IgD-negative memory B cell (primary cell): ENCODE measurements around the gene CDC42. TPM values are rescaled to one million over a fixed set of nuclear protein-coding genes. Genes with fewer than 3 reads are reported as not detected.
A peak's percentile ranks its signal among the peaks of the same experiment; 100 is the strongest.
"Not testable (repeated sequence)": the region's sequence is repeated elsewhere in the genome, so short reads cannot be mapped to it uniquely, and the experiment has no call there.

Experiments
- H3K27ac Mint-ChIP-seq, 3 donors: one replicate each; pipeline ENCODE4 v1.8.0; 2020 to 2022; ENCODE audit warnings: mild to moderate bottlenecking in 3 of 3, mixed read lengths in 3 of 3, moderate library complexity in 1 of 3
- H3K27me3 Mint-ChIP-seq: one replicate; pipeline ENCODE4 v1.8.0; 2021; ENCODE audit warnings: mixed read lengths
- H3K36me3 Mint-ChIP-seq: one replicate; pipeline ENCODE4 v1.8.0; 2020; ENCODE audit warnings: mild to moderate bottlenecking, mixed read lengths
- H3K4me1 Mint-ChIP-seq, 3 donors: one replicate each; pipeline ENCODE4 v1.8.0; 2020 to 2022; ENCODE audit warnings: mixed read lengths in 3 of 3, mild to moderate bottlenecking in 1 of 3
- H3K4me3 Mint-ChIP-seq, 4 donors: one replicate each; pipeline ENCODE4 v1.8.0; 2020 to 2022; ENCODE audit warnings: mild to moderate bottlenecking in 4 of 4, mixed read lengths in 4 of 4, moderate library complexity in 3 of 4
- H3K9me3 Mint-ChIP-seq, 3 donors: one replicate each; pipeline ENCODE4 v1.8.0; 2020 to 2021; ENCODE audit warnings: mixed read lengths in 3 of 3, mild to moderate bottlenecking in 1 of 3
- polyA plus RNA-seq: library from polyadenylated mRNA; unstranded; fragments of 300-500 nt; fragmentation: Illumina TruSeq; gene quantifications from one replicate; pipeline ENCODE4 v1.2.3, GENCODE V29; 2021

Gene CDC42
- polyA plus RNA-seq: 268 TPM

DNA sequence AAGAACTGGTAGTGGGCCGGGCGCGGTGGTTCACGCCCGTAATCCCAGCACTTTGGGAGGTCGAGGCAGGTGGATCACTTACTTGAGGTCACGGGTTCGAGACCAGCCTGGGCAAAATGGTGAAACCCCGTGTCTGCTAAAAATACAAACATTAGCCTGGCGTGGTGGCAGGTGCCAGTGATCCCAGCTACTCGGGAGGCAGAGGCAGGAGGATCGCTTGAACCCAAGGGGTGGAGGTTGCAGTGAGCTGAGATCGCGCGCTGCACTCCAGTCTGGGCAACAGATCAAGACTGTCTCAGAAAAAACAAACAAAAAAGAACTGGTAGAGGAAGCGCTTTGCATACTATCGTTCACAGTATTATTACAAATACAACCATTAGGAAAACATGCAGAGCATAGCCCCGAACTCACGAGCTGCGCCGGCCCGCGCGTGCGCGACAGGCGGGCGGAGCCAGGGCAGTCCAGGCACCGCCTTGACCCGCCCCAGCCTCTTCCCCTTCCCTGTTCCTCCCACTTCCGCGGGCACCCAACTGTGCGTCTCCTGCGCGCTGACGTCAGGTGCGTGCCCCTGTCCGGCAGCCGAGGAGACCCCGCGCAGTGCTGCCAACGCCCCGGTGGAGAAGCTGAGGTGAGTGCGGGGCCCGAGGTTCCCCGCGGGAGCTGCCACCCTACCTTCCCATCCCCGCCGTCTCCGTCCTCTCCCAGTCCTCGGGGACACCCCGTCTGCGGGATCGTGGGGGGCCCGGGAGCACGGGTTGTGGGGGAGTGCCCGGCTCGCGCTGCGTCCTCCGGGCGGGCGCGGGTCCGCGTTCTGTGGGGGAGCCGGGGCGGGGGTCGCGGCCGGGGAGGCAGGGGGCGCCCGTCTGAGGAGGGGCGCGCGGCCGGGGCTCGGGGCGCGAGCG lies at the start of gene CDC42:
Gene CDC42, plus strand, starts transcription at position 595 of the 902 bp plus-strand sequence. CDS start 25,770 bp downstream, outside the sequence.
- Mint-ChIP-seq H3K4me3 (peak within 1 kb of the TSS; percentile 89 to 99 (median 96)), H3K27ac (peak within 1 kb of the TSS; percentile 96 to 97 (median 96)), H3K27me3 (no peaks in the 10 kb centered on the region), H3K36me3 (peaks cover 8% of the 10 kb centered on the region), H3K9me3 (no peaks in the 10 kb centered on the region), H3K4me1 (peaks cover 23 to 39% (median 36%) of the 10 kb centered on the region in 3 donors)

DNA sequence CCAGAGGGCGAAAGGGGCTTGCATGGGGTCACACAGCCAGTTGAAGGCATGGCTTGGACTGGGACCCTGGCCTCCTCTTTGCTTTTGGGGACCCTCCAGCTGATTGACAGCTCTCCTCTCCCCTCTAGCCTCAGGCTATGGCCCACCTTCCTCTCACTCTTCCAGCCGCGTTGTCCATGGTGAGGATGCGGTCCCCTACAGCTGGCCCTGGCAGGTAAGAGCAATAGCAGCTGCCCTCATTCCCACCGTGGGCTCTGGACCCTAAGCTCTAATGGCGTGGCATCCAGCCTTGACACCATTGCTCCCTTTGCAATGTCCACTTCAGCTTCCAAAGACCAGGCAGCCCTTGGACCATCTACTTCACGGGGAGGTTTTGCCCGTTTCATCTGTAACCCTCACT lies 49.6 kb upstream of the CDC42 start:
- not testable (repeated sequence) for H3K36me3 Mint-ChIP-seq, H3K9me3 Mint-ChIP-seq, H3K27me3 Mint-ChIP-seq

DNA sequence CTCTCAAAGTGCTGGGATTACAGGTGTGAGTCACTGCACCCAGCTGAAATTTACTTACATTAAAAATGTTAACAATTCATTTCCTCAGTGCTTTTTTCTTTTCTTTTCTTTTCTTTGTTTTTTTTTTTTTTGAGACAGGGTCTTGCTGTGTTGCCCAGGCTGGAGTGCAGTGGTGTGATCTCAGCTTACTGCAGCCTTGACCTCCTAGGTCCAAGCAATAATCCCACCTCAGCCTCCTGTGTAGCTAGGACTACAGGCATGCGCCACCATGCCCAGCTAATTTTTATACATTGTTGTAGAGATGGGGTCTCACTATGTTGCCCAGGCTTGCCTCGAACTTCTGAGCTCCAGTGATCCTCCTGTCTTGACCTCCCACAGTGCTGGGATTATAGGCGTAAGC lies 48.5 kb upstream of the CDC42 start:
- H3K36me3 Mint-ChIP-seq, H3K27ac Mint-ChIP-seq, H3K9me3 Mint-ChIP-seq, H3K4me3 Mint-ChIP-seq, H3K27me3 Mint-ChIP-seq, H3K4me1 Mint-ChIP-seq: not testable (repeated sequence)

More for the DNA sequence above, 49.6 kb upstream of the CDC42 start:
- not testable (repeated sequence) for H3K27ac Mint-ChIP-seq, H3K4me1 Mint-ChIP-seq, H3K4me3 Mint-ChIP-seq

DNA sequence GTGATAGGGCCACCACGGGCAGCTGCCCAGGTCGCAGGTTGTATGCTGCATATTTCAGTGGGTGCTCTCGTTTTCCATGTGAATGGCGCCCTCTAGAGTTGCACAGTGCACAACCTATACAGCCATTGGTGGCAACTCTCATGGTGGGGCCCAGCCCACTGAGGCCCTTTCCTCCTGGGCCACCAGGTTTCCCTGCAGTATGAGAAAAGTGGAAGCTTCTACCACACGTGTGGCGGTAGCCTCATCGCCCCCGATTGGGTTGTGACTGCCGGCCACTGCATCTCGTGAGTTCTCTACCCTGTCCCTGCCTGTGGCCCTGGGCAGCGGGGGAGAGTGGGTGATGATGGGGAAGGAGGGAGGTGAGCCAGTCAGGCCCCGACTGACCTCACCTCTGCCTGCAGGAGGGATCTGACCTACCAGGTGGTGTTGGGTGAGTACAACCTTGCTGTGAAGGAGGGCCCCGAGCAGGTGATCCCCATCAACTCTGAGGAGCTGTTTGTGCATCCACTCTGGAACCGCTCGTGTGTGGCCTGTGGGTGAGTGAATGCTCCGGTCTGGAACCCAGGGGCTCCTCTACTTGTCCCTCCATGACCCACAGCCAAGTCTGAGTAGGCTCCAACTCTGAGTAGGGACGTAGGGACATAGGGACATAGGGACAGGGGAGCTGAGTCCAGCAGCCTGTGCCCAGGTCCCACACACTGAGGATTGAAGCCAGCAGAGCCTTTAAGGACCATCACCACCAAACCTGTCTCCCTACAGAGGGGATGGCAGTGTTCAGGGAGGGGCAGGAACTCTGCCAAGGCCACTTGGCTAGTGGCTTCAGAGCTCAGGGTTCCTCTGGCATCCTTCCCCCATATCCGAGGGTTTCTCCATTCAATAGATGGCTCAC lies 47.0 kb upstream of the CDC42 start:
- not testable (repeated sequence) for H3K27me3 Mint-ChIP-seq, H3K4me1 Mint-ChIP-seq, H3K27ac Mint-ChIP-seq, H3K9me3 Mint-ChIP-seq, H3K36me3 Mint-ChIP-seq, H3K4me3 Mint-ChIP-seq

DNA sequence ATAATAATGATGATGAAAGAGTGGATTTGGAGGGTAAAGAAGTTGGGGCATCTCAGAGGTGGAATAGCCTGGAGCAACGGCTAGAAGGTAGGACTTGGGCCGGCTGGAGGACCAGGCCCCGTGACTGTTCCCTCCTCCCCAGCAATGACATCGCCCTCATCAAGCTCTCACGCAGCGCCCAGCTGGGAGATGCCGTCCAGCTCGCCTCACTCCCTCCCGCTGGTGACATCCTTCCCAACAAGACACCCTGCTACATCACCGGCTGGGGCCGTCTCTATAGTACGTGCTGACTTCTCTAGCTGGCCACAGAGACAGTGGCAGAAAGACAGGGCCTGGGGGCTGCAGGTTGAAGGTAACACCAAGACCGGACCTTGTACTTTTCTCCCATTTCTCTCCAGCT lies 45.8 kb upstream of the CDC42 start:
- not testable (repeated sequence) for H3K36me3 Mint-ChIP-seq, H3K9me3 Mint-ChIP-seq, H3K27me3 Mint-ChIP-seq, H3K4me1 Mint-ChIP-seq, H3K27ac Mint-ChIP-seq, H3K4me3 Mint-ChIP-seq

DNA sequence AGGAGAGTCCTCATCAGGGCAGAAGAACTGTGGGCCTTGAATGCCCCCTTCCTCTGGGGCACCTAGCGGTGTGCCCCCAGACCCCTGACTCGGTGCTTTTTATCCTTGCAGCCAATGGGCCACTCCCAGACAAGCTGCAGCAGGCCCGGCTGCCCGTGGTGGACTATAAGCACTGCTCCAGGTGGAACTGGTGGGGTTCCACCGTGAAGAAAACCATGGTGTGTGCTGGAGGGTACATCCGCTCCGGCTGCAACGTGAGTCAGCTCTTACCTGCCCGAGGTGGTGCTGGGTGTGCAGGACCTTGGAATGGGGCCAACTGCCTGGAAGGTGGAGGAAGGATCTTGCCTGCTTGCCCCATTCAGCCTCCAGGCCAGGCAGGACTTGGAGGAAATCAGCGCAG lies 45.2 kb upstream of the CDC42 start:
- H3K27me3 Mint-ChIP-seq, H3K4me1 Mint-ChIP-seq, H3K36me3 Mint-ChIP-seq, H3K9me3 Mint-ChIP-seq, H3K27ac Mint-ChIP-seq, H3K4me3 Mint-ChIP-seq: not testable (repeated sequence)

DNA sequence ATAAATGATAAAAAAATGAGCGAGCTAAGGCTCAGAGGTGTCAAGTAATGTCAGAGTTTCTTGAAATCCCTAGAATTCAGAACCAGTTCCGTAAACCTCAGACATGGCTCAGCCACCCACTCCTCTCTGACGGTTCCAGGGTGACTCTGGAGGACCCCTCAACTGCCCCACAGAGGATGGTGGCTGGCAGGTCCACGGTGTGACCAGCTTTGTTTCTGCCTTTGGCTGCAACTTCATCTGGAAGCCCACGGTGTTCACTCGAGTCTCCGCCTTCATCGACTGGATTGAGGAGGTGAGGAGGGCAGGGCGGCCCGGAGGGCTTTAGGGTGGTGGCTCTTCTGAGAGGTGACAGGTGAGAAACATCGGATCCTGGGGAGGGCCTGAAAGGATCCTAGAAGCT lies 42.9 kb upstream of the CDC42 start:
- H3K27ac Mint-ChIP-seq, H3K4me1 Mint-ChIP-seq, H3K36me3 Mint-ChIP-seq, H3K27me3 Mint-ChIP-seq, H3K9me3 Mint-ChIP-seq, H3K4me3 Mint-ChIP-seq: not testable (repeated sequence)

DNA sequence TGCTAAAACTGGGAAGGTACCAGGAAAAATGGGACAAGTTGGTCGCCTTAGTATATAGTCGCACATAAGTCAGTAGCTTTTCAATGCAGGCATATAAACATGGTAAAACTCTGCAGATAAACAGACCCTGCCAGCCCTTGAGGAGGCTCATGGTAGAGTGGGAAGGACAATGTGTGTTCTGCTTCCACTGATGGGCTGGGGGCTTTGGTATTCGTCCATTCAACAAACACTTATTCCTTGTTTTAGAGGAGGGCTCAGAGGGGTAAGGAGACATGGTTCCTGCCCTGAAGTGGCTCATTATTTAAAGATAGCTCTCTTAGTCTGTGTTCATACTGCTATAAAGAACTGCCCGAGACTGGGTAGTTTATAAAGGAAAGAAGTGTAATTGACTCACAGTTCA lies 39.8 kb upstream of the CDC42 start:
- H3K36me3 Mint-ChIP-seq, H3K27me3 Mint-ChIP-seq, H3K4me3 Mint-ChIP-seq, H3K4me1 Mint-ChIP-seq, H3K27ac Mint-ChIP-seq, H3K9me3 Mint-ChIP-seq: not testable (repeated sequence)

DNA sequence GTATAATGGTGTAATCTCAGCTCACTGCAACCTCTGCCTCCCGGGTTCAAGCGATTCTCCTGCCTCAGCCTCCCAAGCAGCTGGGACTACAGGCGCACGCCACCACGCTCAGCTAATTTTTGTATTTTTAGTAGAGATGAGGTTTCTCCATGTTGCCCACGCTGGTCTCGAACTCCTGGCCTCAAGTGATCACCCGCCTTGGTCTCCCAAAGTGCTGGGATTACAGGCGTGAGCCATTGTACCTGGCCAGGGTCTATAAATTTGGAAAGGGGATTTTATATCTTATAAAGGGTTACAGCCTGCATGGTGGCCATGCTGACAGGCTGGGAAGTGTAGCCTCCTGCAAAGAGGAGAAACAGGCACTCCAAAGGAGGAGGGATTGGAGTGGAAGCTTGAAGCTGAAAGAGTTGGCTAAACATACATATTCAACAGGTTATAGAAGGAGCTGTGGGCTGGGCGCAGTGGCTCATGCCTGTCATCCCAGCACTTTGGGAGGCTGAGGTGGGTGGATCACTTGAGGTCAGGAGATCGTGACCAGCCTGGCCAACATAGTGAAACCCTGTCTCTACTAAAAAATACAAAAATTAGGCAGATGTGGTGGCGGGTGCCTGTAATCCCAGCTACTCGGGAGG lies 37.8 kb upstream of the CDC42 start:
- H3K27me3 Mint-ChIP-seq, H3K27ac Mint-ChIP-seq, H3K4me3 Mint-ChIP-seq, H3K9me3 Mint-ChIP-seq, H3K36me3 Mint-ChIP-seq: not testable (repeated sequence)
- H3K4me1 Mint-ChIP-seq: peaks cover 5 to 11% (median 6%) of the 10 kb centered on the region in 3 donors

DNA sequence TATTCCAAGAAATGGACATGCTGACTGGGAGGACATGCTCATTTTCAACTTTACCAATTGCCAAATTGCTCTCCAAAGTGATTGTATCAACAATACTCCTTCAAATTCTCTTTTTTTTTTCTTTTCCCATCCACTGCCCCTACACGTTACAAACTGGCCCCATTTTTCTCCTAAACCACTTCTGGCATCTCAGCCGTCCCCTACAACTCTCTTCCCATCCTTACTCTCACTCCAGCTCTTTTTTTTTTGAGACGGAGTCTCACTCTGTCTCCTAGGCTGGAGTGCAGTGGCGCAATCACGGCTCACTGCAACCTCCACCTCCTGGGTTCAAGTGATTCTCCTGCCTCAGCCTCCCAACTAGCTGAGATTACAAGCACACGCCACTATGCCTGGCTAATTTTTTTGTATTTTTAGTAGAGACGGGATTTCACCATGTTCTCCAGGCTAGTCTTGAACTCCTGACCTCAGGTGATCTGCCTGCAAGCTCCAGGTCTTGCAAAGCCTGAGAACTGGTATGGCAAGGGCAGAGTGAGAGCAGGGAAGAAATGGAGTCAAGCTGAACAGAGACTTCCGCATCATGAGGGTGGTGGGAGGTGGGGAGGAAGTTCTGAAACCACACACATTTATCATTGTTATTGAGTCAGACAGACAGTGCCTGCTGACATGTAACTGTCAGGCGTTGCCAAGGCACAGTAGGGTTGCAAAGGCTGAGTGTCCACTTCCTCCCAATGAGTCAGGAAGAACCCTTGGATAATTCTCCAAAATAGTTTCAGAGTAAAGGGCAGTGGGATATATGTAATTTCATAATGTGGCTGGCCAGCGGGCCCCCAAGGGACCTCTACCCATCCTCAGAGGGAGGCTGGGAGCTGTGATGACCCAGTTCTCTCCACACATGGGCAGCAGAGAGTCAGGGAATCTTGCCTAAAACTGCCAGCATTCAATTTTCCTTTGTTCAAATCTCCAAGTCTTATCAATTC lies 33.6 kb upstream of the CDC42 start:
- Mint-ChIP-seq H3K27ac (peak overlapping the region in 1 of 3 donors; percentile 44), H3K27me3 (peaks cover 1% of the 10 kb centered on the region), H3K4me1 (peaks cover 11 to 15% (median 12%) of the 10 kb centered on the region in 3 donors), H3K9me3 (no peaks in the 10 kb centered on the region), H3K36me3 (no peaks in the 10 kb centered on the region), H3K4me3 (peak overlapping the region in 2 of 4 donors; percentile 45 to 67)

DNA sequence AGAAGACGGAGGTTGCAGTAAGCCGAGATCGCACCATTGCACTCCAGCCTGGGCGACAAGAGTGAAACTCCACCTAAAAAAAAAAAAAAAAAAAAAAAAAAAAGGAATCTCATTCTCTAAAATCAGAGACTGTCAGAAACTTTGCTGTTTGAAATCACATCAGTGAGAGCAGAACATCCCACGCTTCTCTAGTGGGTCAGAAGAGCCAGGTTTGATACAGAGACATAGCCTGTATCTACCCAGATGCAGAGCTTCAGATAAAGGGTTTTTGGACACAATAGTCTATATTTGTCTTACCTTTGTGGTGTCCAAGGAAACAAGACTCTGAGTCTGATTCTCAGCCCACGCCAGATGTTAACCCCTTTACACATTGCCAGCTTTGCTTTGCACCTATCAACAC lies 31.4 kb upstream of the CDC42 start:
- no peaks in the 10 kb centered on the region for H3K9me3 Mint-ChIP-seq
- no peak overlapping the region for H3K4me3 Mint-ChIP-seq
- no peaks in the 10 kb centered on the region for H3K36me3 Mint-ChIP-seq
- peaks cover 20 to 24% (median 24%) of the 10 kb centered on the region in 3 donors for H3K4me1 Mint-ChIP-seq
- H3K27me3 Mint-ChIP-seq: peaks cover 1% of the 10 kb centered on the region
- no peak overlapping the region for H3K27ac Mint-ChIP-seq

DNA sequence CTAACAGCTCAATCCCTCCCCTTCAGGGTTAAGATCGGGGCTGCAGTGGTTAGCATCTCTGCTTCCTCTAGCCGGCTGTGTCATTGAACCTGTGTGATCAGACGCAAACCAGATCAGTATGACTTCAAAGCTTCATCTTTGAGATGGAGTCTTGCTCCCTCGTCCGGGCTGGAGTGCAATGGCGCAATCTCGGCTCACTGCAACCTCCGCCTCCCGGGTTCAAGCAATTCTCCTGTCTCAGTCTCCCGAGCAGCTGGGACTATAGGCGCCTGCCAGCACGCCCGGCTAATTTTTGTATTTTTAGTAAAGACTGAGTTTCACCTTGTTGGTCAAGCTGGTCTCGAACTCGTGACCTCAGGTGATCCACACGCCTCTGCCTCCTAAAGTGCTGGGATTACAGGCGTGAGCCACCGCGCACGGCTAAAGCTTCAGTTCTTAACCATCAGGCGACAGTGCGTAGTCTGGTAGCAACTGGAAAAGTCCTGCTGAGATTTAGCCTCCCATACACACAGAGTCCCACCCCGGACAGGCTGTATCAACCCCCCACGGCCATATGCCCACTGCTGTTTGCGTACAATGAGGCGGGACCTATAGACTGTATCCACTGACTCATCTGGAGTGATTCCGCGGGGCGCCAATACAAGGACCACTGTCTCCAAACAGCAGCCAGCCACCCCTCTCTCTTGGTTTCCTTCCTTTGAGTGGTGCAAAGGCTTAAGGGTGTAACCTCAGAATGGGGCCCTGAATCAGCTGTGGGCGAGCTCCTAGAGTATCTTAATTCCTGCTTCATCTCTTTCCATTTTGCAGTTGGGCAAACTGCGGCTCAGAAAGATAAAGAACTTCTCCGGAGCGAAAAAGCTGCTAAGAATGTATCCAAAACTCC lies 27.8 kb upstream of the CDC42 start:
- peaks cover 25 to 32% (median 28%) of the 10 kb centered on the region in 3 donors for H3K4me1 Mint-ChIP-seq
- peaks cover 3% of the 10 kb centered on the region for H3K36me3 Mint-ChIP-seq
- no peaks in the 10 kb centered on the region for H3K27me3 Mint-ChIP-seq
- peak overlapping the region; percentile 96 to 98 (median 98) for H3K27ac Mint-ChIP-seq
- H3K4me3 Mint-ChIP-seq: peak overlapping the region; percentile 90 to 98 (median 95)
- H3K9me3 Mint-ChIP-seq: no peaks in the 10 kb centered on the region

DNA sequence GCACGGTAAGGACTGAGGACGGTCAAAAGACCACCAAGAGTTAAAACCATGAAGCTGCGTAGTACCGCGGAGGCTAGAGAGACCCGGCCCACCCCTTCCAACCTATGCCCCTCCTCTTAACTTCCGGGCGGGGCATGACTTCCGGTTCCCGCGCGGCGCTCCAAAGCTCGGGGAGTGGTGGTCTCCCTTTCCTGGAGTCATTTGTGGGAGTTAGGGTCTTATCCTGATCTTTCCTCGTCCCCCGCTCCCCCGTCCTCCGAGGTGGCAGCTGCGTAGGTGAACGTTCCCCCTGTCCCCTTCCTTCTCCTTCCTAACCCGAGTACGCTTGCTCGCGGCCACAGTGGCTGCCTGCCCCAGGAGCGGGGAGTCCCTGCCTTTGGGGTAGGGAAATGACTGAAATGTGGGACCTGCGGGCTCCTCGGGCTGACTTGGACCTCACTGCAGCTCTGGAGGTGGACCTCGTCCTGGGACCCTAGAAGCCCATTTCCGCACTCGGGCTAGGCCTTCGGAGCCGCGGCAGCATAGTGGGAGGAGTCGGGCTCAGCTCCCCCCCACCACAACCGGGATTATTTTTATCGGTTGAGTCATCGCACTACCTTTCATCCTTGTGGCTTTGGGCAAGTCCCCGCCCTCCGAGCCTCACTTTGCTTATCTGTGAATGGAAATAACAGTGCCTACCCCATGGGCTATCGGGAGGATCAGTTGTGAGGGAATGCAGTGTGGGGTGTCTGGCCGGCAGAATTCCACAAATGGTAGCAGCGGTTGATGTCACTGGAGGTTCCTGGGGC lies 26.9 kb upstream of the CDC42 start:
- Mint-ChIP-seq H3K9me3 (no peaks in the 10 kb centered on the region), H3K36me3 (peaks cover 3% of the 10 kb centered on the region), H3K27me3 (no peaks in the 10 kb centered on the region), H3K4me1 (peaks cover 25 to 32% (median 31%) of the 10 kb centered on the region in 3 donors), H3K27ac (peak overlapping the region; percentile 96 to 98 (median 98)), H3K4me3 (peak overlapping the region; percentile 90 to 98 (median 95))
